ENCODE data around the gene DGKD.
A peak's percentile ranks its signal among the peaks of the same experiment; 100 is the strongest.

DGKD gene

DNA sequence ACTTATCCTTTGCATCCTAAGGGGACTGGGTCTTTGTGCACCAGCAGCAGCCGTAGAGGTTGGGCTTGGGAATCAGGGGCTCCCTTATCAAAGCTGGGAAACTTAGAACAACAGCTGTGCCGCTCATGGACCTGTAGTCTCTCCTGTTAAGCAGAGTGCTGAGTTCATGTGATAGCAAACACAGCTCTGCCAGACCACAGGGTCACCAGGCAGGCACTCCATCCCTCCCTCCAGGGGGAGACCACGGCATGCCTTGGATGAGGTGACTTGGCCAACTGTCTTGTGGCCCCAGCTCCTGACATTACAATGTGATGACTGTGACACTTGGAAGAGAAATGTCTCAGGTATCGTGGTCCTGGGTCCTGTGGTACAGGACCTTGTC, 60.0 kb downstream of the DGKD start:
- no peak for DNase-seq

DNA sequence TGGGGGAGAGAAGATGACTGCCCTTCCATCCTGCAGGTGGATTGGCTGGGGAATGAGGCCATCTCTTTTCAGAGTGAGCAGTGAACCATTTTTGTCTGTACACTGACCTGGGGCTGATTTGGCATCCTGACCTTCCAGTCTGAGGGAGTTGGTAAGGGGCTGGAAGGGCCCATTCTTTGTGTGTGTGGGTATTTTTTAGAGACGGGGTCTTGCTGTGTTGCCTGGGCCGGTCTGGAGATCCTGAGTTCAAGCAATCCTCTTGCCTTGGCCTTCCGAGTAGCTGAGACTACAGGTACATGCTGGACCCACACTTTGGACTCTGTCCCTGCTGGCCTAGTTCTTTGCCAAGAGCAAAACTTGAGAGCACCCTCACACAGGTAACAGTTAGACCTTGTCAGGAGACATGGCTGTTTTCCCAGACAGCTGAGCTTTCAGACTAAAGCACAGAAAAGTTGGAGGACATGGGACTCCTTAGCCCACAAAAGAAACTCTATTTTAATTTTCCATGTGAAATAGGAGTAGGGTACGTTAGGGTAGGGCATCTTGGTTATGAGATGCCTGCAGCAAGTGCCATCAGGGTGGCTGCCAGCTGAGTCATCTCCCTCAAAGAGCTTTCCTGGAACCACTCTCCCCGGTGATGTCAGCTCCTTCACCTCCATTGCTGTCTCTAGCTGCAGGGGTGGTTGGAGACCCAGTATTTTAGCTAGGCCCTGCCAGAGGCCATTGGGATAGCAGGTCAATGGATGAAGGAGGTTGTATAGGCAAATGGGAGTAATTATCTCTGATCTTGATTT, 60.7 kb downstream of the DGKD start:
- DNase-seq, result no peak

DNA sequence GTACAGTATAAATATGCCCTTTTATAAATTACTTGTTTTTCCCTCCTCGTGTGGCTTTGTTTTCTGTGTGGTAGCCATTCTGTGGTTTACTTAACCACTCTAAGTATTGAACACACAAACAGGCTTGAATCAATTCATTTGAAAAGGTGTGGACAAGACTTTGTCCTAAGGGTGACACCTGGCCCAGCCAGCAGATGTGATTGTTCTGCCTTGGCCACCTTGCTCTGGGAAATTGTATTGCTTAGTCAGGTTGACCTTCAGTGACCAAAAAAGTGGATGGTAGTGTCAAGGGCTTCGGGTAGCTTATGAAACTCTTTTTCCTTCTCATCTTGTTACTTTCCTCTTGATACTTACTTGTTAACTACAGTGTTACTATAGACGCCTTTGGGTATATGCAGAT, 61.9 kb downstream of the DGKD start:
- DNase-seq, result no peak

DNA sequence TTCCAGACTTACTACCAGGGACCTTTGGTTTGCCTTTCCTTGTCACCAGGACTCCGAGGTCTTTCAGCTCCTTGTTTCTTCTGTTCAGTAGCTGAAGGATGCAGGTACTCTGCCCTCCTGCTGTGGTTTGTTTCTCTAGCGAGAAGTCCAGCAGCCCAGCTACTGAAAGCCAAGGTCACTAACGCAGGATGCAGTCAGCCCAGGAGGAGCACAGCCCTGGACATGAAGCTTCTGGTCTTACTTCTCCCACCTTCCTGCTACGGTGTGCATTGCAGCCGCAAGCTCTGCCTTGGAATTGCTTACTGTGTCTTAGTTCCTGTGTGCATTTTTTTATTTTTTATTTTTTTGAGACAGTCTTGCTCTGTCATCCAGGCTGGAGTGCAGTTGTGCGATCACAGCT, 62.4 kb downstream of the DGKD start:
- DNase-seq, result no peak

DNA sequence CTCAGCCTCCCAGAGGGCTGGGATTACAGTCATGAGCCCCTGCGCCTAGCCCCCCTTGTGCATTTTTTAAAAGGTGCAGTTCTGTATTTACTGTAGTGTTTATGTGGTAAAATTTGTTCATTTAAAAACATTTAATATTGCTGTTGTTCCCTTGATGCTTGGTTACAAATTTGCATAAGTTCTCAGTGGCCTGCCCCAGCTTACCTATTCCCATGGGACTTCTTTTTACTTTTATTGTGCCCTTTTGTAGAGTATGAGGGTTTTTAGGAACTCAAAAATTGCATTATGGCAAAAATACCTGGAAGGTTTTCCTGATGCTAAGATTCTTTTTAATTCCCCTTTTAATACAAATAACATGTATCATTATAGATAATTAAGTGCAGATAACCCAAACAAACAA, 63.0 kb downstream of the DGKD start:
- DNase-seq, result no peak

DNA sequence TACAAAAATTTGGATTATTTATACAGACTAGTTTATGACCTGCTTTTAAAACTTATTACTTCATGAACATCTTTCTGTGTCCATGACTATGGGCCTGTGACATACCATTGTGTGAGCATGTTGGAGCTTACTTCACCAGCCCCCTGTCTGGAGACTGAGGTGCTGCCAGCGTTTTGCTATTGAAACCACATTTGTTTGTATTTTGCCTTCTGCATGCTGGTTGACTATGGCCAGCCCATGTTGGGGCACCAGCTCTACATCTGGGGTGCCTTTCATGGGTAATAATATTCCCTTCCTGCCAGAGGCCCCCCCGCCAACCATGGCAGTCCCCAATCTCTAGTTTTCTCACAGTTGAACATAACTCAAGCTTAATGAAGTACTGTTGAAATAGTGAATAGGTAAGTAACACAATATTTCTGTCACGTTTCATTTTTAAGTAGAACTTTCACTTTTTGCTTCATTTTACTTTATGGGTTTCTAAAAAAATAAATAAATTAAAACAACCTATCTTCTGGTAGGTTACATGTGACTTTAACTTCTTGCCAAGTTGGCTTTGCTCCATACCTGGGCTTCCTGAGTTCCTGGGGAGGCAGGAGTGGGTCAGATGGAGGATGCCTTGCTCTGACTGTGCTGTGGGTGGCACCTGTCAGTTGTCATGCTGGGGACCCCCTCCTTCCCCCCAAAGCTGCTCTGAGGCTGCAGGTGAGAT, 63.9 kb downstream of the DGKD start:
- peak in 1 of 2 experiments; percentile 34 for DNase-seq

DNA sequence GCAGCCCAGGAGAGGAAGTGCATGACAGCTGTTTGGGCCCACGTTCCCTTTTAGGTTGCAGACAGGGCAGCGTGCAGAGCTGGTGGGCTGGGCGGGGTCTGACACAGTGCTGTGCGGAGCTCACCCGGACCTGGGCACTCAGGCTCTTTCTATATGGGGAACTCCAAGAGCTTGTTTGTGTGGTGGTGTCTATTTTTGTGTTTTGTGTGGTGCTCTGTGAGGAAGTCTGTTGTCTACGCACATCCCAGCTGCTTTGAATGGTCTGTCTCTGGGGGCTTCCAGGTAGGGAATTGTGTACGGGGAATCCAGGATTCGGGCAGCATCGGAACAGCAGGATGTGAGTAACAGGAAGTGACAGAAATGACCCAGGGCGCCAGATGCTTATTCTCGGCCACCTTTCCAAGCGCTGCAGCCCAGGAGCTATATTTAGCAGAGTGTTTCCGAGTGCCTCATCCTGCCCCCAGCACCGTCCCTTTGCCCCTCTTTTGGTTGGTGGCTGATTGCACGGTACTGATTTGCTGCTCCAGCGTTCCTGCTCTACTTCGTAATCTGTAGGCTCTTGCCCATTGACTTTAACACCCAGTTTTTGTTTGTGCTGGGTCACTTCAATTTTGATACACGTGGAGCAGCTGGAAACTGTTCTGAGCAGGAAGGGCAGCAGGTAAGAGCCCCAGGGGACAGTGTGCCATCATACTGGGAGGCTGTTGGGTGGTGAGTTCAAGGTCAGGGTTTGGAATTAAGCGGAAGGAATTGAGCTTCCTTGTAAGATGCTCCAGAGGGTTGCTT, 64.7 kb downstream of the DGKD start:
- peak in 1 of 2 experiments; percentile 5 for DNase-seq

DNA sequence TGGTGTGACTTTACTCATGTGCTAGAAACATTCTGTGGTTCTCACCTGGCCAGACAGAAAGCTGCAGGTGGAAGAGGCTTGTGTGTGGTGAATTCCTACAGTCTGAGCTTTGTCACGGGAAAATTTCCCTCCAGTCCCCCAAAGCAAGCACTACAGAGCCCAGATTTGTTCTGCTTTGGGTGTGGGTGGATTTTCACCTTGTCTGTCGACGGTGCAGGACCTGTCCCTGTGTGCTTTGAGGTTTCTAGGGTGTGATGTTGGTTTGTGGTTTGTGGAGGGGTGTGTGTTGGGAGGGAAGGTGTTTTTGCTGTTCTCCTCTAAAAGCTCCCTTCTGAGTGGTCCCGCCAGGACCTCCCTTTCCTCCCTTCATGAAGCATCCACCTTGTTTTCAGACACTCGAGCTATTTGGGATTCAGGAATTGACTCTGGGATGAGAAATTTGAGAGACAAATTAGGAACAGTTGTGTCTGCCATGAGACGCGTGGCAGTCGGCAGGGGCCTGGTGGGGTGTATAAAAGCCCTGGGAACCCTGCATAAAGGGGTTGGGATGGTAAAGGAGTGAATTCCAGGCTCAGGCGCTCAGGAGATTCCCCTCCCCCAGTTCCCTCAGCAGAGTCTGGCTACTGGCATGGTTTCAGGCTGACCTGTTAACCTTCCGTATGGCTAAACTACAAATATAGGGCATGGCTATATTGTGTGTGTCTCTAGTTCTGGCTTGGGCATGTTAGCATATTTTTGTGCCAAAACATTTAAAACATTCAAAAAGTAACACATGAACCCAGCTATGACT, 65.5 kb downstream of the DGKD start:
- no peak for DNase-seq

DNA sequence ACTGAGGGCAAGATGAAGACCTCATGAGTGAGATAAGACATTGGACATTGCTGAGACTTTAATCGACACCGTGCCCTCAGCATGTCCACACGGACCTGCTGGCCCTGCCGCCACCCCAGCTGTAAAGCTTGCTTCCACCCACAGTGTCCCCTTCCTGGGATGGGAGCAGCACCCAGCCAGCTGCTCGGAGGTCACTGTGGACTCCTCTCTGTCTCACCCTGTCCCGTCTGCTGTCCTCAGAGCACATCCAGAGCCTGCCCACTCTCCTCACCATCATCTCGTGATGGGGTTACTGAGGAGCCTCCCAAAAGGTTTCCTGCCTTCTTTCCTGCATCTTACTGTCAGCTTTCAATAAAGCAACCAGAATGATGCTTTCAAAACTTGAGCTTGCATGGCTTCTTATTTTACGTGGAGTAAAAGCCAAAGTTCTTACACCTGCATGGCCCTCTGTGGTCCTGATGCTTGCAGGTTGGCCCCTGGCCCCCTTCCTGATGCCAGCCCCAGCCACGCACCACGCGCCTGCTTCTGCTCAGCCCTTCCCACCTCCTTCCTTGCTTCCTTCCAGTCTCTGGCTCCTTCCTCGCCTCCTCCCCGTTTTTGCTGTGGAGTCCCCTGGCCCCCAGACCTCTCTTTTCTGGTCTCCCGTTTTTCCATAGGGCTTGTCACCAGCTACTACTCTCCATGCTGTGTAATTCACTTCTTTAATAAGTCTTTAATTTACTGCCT, 67.0 kb downstream of the DGKD start:
- no peak for DNase-seq

DNA sequence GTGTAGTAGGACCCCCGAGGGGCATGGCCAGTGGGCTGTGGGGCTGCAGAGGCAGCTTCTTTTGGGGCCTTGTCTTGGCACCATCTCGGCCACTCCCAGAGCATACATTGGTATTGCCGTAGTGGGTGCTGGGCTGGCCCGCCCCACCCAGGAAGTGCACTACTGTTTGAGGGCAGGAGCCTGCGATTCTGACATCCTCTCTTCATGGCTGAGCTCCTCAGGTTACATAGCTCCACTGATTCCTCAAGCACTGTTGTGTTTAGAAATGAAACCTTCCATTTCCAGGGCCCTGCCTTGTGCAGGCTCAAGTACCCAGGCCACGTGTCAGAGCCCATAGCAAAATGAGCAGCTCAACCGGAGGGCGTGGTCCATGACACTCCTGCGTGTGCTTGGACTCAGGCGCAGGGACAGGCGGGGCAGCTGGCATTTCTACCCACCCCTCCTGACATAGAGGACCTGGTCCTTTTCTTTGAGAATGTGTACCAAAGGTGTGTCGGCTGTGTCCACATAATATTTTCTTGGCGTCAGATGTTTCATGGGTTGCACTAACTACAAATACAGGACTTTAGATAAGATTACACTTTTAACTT, 67.9 kb downstream of the DGKD start:
- DNase-seq, result no peak

DNA sequence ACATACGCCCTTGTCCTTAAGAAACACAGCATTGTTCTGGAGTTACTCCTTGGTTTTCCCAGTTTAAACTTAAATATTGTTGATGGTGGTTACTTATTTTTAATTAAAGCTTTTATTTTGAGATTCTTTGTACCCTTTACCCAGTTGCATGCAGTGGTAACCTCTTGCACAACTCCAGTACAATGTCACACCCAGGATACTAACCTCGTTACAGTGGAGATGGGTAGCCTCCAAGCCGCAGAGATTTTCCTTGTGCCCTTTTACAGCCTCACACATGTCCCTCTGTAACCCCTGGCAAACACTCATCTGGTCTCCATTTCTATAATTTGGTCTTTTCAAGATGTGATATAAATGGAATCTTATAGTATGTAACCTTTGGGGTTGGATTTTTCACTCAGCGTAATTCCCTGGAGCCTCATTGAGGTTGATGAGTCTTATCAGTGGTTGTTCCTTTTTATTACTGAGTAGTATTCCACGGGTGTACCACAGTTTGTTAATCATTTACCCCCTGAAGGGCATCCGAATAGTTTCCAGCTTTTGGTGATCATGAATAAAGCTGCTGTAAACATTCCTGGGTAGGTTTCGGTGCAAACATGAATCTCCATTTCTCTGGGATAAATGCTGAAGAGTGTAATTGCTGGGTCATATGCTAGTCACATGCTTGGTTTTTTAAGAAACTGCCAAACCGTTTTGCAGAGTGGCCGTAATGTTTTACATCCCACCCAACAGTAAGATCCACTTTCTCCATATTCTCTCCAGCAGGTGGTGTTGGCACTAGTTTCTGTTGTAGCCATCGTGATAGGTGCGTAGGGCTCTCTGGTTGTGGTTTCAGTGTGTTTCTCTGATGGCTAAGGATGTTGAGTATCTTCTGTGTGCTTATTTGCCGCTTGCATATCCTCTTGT, 68.6 kb downstream of the DGKD start:
- no peak for DNase-seq

DNA sequence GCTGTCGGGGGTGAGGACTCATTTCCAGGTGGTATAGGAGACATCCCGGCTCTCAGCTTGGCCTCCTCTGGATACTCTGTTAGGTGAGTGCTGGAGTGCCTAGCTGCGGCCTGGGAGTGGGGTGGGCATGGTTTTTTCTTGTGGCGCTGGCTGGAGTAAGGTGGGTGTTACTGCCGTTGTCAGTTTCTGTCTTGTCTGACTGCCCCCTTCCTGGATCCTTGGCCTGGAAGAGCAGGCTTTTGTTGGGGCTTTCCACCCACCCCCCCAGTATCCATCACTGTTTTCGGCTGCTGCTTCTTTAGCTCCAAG, 69.2 kb downstream of the DGKD start:
- DNase-seq, result no peak

DNA sequence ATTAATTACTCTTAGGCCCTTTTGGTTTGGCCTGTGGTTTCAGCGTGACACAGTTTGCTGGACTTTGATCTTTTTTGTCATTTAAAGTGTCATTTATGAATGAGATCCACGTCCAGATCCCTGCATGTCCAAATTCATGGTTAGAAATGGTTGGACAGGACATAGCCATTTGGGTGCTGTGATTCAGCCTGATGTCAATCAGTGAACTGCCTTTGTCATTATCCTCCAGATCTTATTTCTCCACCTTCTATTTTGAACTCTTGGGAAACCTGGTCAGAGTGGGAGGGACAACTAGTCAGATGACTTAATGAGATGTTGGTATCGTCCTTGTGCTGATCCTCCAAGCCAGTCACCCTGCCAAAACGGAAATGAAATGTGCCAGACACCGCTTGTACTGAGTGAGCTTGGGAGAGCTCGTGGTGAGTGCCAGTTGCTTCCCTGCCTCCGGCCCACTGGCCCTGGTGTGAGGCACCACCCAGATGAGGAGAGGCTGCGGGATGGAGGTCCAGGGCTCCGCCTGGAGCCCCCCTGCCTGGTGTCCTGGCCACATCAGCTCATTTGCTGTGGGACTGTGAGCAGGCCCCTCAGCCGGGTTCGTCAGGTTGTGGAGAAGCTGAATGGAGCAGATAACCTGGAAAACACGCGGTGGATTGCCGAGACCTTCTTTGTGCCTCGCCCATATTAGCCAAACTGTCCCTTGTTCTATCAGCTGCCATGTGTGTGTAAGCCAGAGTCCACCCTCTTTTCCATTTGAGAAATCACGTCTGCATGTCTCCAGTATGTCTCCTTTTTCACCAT, 70.1 kb downstream of the DGKD start:
- DNase-seq, result no peak

DNA sequence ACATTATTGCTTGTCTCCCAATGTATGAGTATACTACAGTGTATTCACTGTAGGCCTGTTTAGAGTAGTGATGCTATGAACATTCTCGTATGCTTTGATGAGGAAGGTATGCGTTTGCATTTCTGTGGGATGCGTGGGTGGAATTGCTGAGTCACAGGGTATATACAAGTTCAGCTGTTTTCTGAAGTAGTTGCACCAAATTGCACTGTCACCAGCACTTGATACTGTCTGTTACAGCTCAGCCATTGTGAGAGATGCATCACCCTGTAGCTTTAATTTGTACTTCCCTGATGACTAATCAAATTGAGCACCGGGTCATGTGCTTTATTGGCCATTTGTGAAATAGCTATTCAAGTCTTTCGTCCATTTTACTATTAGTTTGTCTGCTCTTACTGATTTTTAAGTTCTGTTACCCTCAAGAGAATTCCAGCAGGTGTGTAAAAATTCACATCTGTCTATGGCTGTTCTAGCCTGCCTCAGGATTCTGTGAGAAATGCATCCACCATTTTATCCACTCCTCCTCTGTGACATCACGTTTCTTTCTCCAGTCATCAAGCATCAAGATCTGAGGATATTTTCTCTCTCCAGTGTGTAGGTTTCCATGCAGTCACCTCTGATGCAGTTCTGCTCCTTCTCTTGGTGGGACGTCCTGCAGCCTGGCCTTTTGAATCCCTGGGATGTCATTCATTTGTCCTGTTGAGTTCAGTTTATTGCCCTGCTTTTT, 72.5 kb downstream of the DGKD start:
- no peak for DNase-seq

DNA sequence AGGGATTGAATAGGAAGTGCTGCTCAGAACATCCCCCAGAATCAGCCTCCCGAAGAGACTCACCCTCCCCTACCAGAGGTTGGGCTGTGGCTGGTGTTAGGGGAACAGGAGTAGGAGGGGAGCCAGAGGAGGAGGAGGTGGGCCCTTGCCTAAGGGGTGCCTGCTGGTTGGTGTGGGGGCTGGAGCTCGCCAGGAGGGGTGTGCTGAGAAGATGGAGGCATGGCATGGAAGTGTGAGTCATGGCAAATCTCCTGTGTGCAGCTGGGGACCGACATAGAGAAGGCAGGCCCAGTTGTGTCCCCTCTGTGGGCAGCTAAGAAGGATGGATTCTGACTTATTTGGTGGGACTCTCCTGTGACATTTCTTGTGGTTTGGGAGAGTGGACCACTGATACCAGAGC, 73.7 kb downstream of the DGKD start:
- DNase-seq, result no peak

DNA sequence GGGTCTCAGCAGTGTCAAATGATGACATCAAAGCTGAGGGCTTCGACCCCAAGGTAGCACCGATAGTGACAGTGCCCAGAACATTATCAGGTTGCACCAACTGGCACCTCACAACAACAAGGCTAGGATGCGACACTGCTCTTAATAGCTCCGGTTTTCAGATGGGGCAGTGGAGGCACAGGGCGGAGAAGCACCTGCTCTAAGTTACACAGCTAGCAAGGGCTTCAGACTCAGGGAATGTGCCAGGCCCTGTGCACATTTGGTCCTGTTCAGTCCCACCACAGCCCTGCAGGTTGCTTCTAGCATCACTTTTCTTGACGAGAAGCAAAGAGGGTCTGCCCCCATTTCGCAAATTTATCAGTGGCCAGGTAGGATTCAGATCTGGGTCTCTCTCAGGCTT, 74.1 kb downstream of the DGKD start:
- no peak for DNase-seq

DNA sequence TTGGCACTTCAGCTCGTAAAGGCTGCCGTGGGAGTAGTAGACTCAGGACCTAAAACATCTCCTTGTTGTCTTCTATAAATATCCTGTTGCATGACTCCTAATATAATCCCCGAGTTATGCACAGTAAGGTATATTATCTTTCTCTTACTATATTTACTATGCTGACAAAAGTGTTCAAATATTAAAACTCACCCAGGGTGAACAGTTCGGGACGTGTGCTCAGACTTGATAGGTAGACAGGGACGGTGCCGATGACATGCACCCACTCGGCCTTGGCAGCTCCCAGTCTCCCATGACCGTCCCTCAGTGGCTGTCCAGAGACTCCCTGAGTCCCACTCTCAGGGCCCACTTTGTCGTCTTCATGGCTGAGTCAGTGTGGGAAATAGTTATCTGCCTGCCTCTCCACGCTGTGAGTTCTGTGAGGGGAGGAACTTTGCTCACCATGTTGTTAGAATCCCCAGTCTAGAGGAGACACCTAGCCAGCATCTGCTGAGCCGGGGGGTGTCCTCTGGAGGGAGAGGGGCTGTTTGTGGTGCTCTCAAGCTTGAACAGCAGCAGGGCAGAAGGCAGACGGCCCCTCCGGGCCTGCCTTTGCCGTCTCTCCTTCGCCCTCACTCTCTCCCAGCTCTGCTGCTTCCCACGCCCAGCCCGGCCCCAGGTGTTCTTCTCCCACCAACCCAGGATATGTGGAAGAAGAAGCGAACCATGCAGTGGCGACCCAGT, 75.0 kb downstream of the DGKD start:
- DNase-seq, result no peak

DNA sequence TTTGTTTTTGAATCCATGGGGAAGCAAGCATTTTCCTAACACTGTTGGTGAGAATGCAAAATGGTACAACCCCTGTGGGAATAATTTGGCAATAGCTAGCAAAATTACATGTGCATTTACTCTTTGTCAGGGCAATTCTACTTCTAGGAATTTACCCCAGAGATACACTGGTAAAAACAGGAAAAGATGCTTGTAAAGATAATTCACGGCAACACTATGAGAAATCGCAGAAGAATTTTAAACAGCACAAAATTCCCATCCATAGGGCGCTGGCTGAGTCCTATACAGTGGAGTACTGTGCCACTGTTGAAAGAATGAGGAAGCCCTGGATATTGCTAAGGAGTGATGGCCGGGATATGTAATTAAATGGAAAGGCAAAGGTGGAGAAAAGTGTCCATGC, 75.8 kb downstream of the DGKD start:
- DNase-seq, result no peak

DNA sequence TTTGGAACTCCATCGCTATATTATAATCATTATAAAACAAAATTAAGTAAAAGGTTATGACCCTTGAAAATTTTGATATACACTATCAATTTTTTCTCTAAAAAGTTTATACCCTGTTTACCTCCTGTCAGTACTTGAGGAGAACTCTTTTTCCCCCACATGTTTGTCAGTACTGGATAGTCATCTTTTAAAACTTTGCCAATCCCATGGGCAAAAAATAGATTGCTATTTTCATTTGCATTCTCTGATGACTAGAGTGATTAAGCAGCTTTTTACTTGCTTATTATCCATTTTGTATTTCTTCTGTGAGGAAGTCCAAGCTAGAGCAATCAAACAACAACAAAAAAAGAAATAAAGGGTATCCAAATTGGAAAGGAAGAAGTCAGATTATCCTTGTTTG, 76.4 kb downstream of the DGKD start:
- DNase-seq, result no peak

All from NCI-H2081 (cell line).